Ishikawa (cell line): ENCODE results near the gene NTSR2.

Experiments used
- CEBPB ChIP-seq: IDR thresholded peaks from 2 replicates; pipeline ENCODE4 v1.6.1; 2012
- CREB1 ChIP-seq: IDR thresholded peaks from 2 replicates; pipeline ENCODE4 v1.6.1; 2012; ENCODE audit warnings: low read depth
- EGR1 ChIP-seq: IDR thresholded peaks from 2 replicates; pipeline ENCODE4 v1.6.1; 2012
- EP300 ChIP-seq: IDR thresholded peaks from 2 replicates; pipeline ENCODE4 v1.6.1; 2012; ENCODE audit warnings: borderline replicate concordance
- FOXM1 ChIP-seq: IDR thresholded peaks from 2 replicates; pipeline ENCODE4 v1.6.1; 2012; ENCODE audit warnings: low read depth, borderline replicate concordance
- MAX ChIP-seq: IDR thresholded peaks from 2 replicates; pipeline ENCODE4 v1.6.1; 2012
- NFIC ChIP-seq: IDR thresholded peaks from 2 replicates; pipeline ENCODE4 v1.6.1; 2012
- RAD21 ChIP-seq: IDR thresholded peaks from 2 replicates; pipeline ENCODE4 v1.6.1; 2012; ENCODE audit warnings: low read depth
- REST ChIP-seq: IDR thresholded peaks from 2 replicates; pipeline ENCODE4 v1.6.1; 2012; ENCODE audit warnings: low read depth, mild to moderate bottlenecking
- TAF1 ChIP-seq: IDR thresholded peaks from 2 replicates; pipeline ENCODE4 v1.6.1; 2012; ENCODE audit warnings: low read depth, mild to moderate bottlenecking
- TCF12 ChIP-seq: IDR thresholded peaks from 2 replicates; pipeline ENCODE4 v1.6.1; 2012; ENCODE audit warnings: low read depth
- TEAD4 ChIP-seq: IDR thresholded peaks from 2 replicates; pipeline ENCODE4 v1.6.1; 2012
- USF1 ChIP-seq: IDR thresholded peaks from 2 replicates; pipeline ENCODE4 v1.6.1; 2012
- YY1 ChIP-seq: IDR thresholded peaks from 2 replicates; pipeline ENCODE4 v1.6.1; 2012; ENCODE audit warnings: low read depth
- ZBTB7A ChIP-seq: IDR thresholded peaks from 2 replicates; pipeline ENCODE4 v1.6.1; 2012; ENCODE audit warnings: low read depth

The NTSR2 gene

GRCh38 chr2:11683476-11683875 lies 13.5 kb upstream of the NTSR2 start:
- TF ChIP-seq EGR1 (no peak), CEBPB (no peak), FOXM1 (no peak), REST (no peak), CREB1 (no peak), YY1 (no peak), NFIC (no peak), ZBTB7A (no peak)

GRCh38 chr2:11682590-11682915 lies 12.6 kb upstream of the NTSR2 start:
- TF ChIP-seq MAX: no peak

- TF ChIP-seq RAD21: peak; percentile 89
- no peak for TF ChIP-seq FOXM1
Measured at GRCh38 chr2:11681722-11682589, 12.0 kb upstream of the NTSR2 start.

GRCh38 chr2:11680901-11681721 lies 11.1 kb upstream of the NTSR2 start:
- no peak for TF ChIP-seq MAX
- TF ChIP-seq FOXM1: no peak

- TF ChIP-seq MAX (no peak), TEAD4 (no peak), EGR1 (no peak), ZBTB7A (no peak), TAF1 (no peak), NFIC (no peak), EP300 (no peak), CREB1 (no peak), REST (no peak), RAD21 (no peak), CEBPB (no peak), FOXM1 (no peak), TCF12 (no peak), USF1 (no peak), YY1 (no peak)
Measured at GRCh38 chr2:11680182-11680900, 10.3 kb upstream of the NTSR2 start.

- no peak for TF ChIP-seq FOXM1
Measured at GRCh38 chr2:11679486-11680181, 9.6 kb upstream of the NTSR2 start.

- TF ChIP-seq RAD21: no peak
- no peak for TF ChIP-seq MAX
- no peak for TF ChIP-seq FOXM1
Measured at GRCh38 chr2:11679016-11679415, 9.0 kb upstream of the NTSR2 start.
